A204.1 (cell line): ENCODE results near the gene RASSF5.

Source experiments
- FAIRE-seq: peaks from 2 replicates; lab custom pipeline; 2012; peaks lifted over from hg19 to GRCh38; lab: Jason Lieb, UNC

RASSF5 gene, protein sequence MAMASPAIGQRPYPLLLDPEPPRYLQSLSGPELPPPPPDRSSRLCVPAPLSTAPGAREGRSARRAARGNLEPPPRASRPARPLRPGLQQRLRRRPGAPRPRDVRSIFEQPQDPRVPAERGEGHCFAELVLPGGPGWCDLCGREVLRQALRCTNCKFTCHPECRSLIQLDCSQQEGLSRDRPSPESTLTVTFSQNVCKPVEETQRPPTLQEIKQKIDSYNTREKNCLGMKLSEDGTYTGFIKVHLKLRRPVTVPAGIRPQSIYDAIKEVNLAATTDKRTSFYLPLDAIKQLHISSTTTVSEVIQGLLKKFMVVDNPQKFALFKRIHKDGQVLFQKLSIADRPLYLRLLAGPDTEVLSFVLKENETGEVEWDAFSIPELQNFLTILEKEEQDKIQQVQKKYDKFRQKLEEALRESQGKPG

DNA sequence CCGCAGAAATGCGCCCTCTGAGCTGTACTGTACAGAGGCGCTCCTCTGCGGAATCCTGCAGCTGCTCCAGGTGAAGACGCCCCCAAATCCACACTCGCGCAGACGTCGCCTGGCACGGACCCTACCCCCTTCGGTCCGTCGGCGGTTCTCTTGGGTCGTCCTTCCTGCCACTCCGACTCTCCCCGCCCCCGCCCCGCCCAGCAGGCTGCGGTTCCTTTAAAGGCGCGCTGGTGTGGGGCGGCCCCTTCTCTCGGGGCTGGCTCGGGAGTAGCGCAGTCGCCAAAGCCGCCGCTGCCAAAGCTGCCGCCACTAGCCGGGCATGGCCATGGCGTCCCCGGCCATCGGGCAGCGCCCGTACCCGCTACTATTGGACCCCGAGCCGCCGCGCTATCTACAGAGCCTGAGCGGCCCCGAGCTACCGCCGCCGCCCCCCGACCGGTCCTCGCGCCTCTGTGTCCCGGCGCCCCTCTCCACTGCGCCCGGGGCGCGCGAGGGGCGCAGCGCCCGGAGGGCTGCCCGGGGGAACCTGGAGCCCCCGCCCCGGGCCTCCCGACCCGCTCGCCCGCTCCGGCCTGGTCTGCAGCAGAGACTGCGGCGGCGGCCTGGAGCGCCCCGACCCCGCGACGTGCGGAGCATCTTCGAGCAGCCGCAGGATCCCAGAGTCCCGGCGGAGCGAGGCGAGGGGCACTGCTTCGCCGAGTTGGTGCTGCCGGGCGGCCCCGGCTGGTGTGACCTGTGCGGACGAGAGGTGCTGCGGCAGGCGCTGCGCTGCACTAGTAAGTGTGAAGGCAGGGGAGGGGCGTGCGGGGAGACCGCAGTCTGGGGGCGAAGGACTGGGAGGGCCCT is at the start of gene RASSF5:
Gene RASSF5 (plus strand): TSS at position 248 of the 846 bp plus-strand sequence. CDS start 72 bp downstream, at position 320.
- no peak for FAIRE-seq

DNA sequence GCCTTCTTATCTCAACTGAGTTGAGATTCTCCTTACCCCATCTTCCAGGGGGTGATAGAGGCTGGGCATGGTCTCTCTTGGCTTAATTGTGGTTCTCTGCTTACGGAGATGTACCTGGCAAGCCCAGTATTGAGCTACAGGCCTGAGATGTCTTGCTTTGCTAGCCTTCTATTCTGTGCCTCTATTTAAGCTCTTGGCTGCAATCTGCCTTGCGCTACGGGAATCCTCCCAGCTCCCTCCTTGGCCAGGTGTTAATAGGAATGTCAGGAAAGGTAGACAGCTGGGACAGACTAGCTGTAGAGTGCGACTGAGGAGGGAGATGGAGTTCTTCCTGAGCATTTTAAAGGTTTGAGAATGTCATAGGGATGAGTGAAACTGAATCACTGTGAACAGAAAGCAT is 47.6 kb upstream of the RASSF5 start:
- no peak for FAIRE-seq

DNA sequence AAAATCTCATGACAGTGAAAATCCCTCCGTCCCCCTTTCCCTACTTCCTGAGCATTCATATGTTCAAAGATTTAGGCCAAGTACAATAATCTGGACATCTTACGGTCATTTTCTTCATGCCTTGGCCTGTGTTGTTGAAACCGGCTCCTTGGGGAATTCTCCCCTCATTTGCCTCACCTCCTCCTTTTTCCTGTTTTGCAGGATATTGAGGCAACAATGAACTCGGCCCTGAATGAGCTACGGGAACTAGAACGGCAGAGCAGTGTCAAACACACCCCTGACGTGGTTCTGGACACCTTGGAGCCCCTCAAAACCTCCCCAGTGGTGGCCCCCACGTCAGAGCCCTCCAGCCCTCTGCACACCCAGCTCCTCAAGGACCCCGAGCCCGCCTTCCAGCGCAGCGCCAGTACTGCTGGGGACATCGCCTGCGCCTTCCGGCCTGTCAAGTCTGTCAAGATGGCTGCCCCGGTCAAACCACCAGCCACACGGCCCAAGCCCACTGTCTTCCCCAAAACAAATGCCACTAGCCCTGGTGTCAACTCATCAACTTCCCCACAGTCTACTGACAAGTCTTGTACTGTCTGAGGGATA is 46.4 kb upstream of the RASSF5 start:
- no peak for FAIRE-seq

DNA sequence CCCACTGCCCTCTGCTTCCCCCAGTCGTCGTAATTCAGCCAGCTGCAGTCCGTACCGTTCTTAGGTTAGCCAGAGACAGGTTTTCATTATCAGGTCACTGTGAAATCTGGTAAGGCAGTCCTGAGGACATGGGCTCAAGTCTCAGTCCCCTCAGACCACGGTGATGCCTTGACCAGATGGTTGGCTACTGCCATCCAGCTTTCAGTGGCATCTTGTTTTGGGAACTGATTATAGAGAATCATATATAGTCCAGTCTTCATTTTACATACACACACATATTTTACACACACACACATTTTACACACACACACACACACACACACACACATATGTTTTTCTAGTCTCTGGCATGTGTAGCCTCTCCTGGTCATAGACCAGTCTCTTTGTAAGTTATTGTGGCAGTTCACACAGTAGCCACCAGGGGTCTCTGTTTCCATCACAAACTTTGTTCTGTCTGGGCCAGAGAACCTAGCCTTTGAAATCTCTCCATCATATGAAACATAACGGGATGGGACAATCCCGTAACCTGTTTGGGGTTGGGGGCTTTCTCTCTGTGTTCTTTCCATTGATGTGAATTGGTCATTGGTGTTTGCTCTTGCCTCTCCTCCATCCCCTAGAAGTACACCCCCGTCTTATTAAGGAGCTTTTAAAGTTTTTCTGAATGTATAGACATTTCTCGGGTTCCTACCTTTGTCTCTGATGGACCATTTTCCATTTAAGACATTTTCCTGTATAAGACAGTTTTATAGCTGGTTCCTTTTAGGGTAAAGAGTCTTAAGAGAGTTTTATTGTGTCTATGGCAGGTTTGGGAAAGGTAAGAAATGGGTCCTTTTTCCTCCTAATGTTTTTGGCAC is 45.5 kb upstream of the RASSF5 start:
- FAIRE-seq = peak; percentile 79

DNA sequence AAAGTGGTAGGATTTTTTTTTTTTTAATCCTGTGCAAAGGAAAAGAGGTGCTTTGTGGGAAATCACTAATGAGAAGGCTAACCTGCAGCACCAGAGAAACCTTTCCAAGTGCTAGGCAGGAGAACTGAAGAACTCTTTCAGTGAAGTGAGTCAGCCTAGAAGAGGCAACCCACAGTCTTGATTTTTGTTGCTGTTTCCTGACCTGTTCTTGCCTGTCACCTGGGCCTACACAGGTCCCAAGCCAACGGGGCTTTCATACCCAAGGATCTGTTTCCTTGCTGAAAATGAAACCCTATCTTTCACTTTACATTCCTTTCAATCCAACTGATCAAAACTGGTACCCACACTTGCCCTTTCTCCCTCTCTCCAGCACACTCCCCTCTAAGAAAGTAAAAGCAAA is 44.2 kb upstream of the RASSF5 start:
- FAIRE-seq = no peak

DNA sequence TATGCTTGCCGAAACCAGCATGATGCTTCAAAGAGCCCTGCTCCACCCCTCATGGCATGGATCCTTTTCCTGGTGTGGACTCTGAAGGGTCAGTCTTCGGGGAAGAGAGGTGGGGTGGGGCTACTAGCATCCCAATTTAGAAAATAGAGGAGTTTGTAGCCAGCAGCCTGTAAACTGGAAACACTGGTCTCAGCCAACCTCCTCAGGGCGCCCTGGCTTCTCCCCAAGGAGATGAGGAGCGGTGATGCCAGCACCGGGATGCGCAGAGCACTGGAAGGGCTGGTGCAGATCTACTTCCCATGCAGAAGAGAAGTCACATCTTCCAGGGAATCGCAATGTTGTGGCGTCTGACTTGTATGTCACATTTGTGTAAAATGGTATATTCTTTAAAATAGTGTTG is 43.4 kb upstream of the RASSF5 start:
- no peak for FAIRE-seq

DNA sequence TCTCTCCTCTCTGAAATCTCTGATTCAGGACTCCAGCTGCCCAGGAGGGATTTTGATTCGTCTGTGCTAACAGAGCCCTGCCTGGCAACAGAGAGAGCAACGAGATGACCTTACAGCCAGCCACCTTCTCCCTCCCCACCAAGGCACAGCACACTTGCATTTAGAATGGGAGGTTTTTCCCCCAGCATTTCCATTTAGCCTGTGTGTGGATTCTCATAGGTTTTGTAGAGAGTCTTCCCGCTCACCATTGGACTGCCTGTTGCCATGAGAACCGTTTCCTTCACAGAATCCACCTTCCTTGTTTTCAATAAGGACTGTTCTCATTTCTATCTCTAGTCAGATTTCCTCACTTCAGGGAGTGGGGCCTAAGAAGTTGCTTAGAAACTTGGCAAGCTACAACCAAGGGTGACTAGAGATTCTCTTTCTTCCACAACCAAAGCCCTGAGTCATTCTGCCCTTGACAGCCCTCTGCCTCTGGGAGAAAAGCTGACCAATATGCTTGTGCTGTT is 42.8 kb upstream of the RASSF5 start:
- no peak for FAIRE-seq

DNA sequence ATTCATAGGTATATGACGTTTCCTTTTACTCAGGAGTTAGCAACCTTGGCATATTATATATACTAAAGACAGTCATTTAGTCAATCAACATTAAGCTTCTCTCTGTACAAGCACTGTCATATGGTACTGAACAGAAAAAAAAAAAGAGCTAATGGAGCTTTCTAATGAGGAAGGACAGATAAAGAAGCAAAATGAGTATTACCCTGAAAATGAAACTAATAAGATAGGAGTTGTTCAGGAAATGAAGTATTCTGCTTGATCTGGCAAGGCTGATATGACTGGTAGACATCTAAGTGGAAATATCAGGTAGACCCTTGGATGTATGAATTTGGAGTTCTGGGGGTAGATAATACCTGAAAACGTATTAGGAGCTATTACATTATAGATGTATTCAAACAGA is 41.4 kb upstream of the RASSF5 start:
- no peak for FAIRE-seq

DNA sequence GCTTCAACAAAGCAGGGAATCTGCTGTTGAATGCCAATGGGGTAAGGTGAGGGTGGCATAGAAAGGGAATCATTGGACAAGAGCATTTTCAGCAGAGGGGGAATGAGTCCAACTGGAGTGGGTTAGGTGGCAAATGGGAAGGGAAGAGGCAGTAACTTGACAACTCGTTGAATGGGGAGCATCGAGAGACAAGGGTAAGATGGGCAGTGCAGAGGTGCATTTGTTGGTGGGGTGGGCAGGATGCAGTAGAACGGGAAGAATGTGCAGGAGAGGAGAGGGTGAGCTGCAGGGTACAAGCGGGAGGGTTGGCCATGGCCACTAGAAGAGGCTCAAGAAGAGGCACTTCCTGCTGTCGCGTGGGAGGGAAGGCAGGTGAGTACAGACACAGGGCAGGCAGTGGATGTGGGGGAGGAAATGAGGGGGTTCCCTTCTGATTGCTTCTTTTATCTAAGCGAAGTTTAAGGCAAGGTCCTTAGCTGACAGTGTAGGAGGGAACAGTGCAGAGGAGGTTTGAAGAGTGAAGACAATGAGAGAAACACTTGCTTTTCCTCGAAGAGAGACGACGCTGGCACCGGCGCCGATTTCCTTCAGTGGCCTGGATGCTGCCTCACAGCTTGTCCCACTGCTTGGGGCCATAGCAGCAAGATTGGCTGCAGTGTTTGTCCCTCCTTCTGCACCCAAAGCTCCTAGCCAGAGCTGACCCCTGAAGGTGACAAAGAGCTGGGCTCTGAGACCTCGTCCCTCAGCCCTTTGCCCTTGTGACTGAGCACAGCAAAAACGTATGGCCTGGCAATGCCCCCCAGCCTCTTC is 40.3 kb upstream of the RASSF5 start:
- FAIRE-seq = no peak

DNA sequence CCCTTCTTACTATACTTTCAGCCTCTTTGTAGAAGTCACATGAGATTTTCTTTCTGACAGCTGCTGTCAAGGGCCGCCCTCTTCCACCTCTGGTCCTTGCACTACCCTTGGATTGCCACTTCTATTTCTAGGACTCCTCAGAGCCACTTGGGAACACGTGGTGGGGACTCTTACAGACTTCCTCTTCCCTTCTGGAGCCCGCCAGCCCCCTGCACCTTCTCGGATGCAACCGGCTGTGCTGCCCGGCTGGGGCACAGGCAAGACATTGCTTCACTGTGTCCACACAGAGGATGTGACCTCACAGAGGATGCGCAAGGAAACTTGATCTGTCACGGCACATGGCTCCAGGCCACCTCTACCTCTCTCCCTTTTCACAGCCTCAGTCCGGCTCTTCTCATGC is 39.4 kb upstream of the RASSF5 start:
- FAIRE-seq = no peak

DNA sequence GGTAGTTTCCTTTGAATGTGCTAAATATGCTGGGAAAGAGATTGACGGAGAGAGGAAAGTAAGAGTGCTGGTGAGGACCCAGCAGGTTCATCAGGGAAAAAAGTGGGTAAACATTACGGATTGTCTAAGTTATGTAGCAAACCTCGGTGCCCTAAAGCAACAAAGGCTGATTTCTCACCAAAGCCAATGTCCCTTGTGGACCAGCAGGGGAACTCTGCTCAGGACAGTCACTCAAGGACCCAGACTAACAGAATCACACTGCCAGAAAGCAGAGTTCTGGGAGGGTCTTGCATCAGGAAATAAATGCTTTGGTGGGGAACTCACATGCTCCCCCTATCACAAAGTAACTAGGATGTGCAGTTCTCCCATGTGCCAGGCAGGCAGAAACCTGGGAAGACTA is 38.8 kb upstream of the RASSF5 start:
- no peak for FAIRE-seq

DNA sequence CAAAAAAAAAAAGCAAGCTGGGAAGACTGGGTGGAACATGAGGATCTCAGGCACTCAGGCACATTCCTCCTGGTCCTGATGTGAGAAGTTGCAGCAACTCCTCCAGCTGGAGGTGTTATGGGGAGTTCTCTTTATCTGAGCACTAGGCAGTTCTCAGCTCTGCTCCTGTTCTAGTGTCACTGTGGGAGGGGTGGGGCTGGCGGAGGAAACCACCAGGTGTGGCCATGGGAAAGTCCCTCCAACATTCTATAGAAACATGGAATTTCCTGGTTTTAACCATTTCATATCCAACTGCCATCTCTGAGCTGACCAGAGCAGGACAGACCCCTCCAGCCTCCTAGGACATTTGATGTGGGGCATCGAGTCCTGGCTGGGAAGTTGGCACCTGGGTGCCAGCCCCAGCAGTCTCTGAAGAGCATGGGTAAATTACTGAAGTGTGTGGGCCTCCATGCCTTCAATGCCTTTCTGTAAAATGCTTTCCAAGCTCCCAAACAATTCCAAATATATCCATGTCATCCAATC is 37.9 kb upstream of the RASSF5 start:
- no peak for FAIRE-seq

DNA sequence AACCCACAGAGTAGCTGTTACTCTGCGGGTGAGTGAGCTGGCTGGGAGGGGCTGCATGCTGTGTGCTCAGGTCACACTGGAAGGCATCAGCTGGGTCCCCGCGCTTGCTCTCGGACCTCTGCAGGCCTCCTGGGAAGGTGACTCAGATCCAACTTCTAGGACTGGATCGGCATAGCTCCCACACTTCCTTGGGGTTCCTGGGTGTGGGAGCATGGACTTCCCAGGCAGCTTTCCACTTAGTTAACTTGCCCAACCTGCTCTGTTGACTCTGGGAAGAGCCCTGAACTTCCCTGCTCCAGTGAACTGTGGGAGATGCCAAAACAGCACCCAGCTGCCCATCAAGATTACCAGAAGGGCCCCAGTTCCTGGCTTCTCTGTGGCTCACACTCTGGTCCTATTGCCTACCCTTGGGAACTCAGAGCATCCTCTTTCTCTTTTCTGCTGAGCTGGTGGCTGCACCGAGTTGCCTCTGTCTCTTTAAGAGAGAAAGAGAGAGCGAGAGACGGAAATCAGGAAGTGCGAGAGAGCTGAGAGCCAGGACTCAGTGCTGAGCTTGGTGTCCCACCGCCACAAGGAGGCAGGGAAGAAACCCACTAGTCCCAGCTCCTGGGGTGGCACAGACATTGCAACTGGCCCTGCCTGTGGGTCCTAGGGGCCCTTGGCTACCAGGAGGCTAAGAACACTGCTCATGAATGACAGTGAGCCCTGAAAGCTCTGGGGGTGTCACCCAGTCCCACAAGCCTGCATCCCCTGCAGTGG is 37.2 kb upstream of the RASSF5 start, which contains the start of gene IKBKE:
Gene IKBKE (plus strand): TSS at position 544 of the 759 bp plus-strand sequence. CDS start 2,752 bp downstream, outside the sequence.
- FAIRE-seq = no peak

DNA sequence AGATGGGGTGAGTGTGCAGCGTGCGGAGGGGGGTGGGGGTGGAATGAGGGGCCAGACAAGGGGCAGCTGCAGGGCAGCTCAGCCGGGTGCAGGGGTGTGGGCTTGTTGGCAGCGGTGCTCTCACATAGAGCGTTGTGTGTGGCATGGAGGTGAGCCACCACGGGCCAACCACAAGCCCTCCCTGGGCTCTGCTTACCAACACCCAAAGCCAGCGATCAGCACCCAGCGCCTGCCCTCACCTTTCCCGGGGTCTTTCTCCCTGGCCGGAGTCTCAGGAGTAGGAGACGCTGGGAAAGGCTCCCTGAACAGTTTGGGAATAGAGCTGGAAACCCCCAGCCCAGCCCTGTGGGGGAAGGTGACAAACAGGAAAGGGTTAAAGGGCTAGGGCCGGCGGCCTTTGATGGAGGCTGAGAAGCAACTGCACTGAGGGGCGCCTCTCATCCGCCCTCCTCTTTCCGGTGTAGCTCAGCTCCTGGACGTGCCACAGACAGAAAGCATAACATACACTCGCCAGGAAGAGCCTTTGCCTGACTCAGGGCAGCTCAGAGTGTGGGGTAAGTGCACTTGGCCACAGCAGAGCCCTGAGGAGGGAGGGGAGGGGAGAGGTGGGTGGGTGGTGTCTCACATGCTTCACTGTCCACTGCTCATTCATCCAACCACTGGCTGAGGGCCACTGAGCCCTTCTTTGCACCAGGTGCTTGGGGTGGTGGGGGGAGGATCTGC is 36.5 kb upstream of the RASSF5 start:
- no peak for FAIRE-seq

DNA sequence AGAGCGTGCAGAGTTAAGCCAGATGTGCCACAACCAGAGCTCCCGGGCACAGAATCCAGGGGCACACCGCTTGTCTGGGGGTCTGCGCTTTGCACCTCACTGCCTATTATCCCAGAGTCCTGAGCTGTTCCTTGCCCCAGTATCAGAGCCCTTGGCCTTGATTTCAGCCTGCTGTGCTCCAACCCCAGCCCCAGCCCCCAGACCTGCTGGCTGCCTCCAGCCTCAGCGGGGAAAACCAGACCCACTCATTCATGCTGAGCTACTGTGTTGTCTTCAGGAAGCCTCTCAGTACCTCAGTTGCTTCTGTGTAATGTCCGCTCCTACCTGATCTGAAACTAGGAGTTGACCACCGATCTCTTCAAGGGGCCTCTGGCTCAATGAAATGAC is 35.9 kb upstream of the RASSF5 start:
- no peak for FAIRE-seq

DNA sequence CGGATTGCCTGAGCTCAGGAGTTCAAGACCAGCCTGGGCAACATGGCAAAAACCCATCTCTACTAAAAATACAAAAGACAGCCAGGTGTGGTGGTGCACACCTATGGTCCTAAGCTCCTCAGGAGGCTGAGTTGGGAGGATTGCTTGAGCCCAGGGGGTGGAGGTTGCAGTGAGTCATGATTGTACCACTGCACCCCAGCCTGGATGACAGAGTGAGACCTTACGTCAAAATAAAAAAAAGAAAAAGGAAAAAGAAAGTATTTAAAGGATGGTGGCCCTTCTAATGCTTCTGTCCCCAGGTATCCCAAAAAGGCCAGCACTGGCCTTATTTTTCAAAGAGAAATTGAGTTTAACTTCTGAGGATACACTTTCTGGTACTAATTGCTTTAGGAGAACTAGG is 35.3 kb upstream of the RASSF5 start:
- no peak for FAIRE-seq

DNA sequence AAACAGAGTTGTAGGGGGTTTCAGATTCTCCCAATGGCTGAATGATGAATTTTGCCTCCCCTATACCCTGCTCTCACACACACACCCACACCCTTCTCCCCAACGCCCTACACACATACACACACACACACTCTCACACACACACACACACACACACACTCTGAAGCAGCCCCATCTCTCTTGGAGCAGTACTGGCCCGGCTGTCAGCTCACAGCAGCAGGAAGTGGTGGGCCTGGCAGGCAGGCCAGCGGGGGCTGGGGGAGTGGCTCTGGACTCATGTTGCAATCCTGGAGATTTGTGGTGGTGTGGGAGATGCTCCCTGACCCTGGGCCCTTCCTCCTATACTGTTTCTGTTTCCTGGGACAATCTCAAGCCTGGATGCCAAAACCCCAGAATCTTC is 34.9 kb upstream of the RASSF5 start:
- no peak for FAIRE-seq

DNA sequence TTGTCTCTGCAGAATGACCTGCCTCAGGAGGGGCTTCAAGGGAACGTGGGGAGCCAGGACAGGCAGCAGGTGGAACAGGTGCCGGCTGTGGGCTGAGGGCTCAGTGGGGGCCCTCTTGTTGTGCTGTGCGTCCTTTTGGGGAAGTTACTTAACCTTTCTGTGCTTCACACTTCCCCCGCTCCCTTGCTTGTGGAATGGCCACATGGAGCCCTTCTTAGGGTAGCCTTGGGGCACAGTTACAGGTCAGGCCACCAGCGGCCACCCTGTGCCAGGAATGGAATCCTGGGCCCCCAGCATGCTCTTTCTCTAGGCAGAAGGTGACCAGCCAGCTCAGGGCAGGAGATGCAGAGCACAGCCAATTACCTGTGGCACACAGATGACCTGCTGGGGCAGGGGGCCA is 34.4 kb upstream of the RASSF5 start:
- no peak for FAIRE-seq

DNA sequence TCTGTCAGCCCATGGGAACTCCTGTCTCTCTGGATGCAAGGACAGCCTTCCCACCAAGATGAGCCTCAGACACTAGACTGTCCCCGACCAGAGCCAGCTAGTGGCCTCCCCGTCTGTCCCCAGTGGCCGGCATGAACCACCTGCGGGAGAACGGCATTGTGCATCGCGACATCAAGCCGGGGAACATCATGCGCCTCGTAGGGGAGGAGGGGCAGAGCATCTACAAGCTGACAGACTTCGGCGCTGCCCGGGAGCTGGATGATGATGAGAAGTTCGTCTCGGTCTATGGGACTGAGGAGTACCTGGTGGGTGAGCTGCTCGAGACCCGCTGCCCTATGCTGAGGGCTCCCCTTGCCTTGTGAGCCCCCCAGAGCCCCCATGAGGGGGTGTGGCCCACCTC is 31.3 kb upstream of the RASSF5 start:
- FAIRE-seq = no peak
